PC-9 (cell line): ENCODE data around the gene MIGA1. TPM values are rescaled to one million over a fixed set of nuclear protein-coding genes. Genes with fewer than 3 reads are reported as not detected.

Experiments
- BruUV-seq: library from RNA; stranded (reverse); fragments of 400-500 nt; replicated peaks from 2 replicates; lab custom pipeline; 2021; lab: Mats Ljungman, UMichigan
- CTCF ChIA-PET: fragments of 300-600 bp; sonication (Branson Sonifier 250); formaldehyde crosslinking; loops from one replicate; lab custom pipeline; 2022; ENCODE audit warnings: antibody characterized with exemption; lab: Charles Lee
- POLR2A ChIA-PET: fragments of 300-600 bp; sonication (Branson Sonifier 250); formaldehyde crosslinking; loops from one replicate; lab custom pipeline; 2022; ENCODE audit warnings: antibody characterized with exemption; ENCODE audit not compliant: unreplicated experiment; lab: Charles Lee
- DNase-seq, 2 experiments: peaks; one replicate each; pipeline versions ENCODE4 v3.0.0 to v3.0.0-alpha.2; 2015 to 2022; ENCODE audit warnings: mixed read lengths in 1 of 2
- H2AFZ ChIP-seq: fragments of 200-600 bp; sonication (generic); 2 replicates; pipeline ENCODE4 v1.8.1; 2017; ENCODE audit warnings: antibody characterized with exemption
- H3F3A ChIP-seq: fragments of 200-600 bp; sonication (generic); 2 replicates; pipeline ENCODE4 v1.8.1; 2017; ENCODE audit warnings: antibody characterized with exemption, mild to moderate bottlenecking, low read depth; ENCODE audit not compliant: insufficient read depth
- H3K27ac ChIP-seq: fragments of 200-600 bp; sonication (generic); 2 replicates; pipeline ENCODE4 v1.6.1; 2016; ENCODE audit warnings: mixed run types
- H3K27me3 ChIP-seq: fragments of 200-600 bp; sonication (generic); 2 replicates; pipeline ENCODE4 v1.6.1; 2016; ENCODE audit warnings: low read depth, mixed run types; ENCODE audit not compliant: insufficient read depth
- H3K36me3 ChIP-seq: fragments of 200-600 bp; sonication (generic); 2 replicates; pipeline ENCODE4 v1.6.1; 2016; ENCODE audit warnings: low read depth, mixed run types
- H3K4me1 ChIP-seq: fragments of 200-600 bp; sonication (generic); replicated peaks from 2 replicates; pipeline ENCODE4 v1.6.1; 2016; ENCODE audit warnings: mixed run types; ENCODE audit not compliant: insufficient read depth
- H3K4me2 ChIP-seq: fragments of 200-600 bp; sonication (generic); 2 replicates; pipeline ENCODE4 v1.6.1; 2017; ENCODE audit warnings: mixed run types
- H3K4me3 ChIP-seq: fragments of 200-600 bp; sonication (generic); 2 replicates; pipeline ENCODE4 v1.6.1; 2016; ENCODE audit warnings: mixed run types
- H3K79me2 ChIP-seq: fragments of 200-600 bp; sonication (generic); 2 replicates; pipeline ENCODE4 v1.6.1; 2017; ENCODE audit warnings: low read depth, mixed run types
- H3K9me2 ChIP-seq: fragments of 200-600 bp; sonication (generic); 2 replicates; pipeline ENCODE4 v1.8.1; 2017; ENCODE audit warnings: mild to moderate bottlenecking; ENCODE audit not compliant: insufficient read depth
- H3K9me3 ChIP-seq: fragments of 200-600 bp; sonication (generic); 2 replicates; pipeline ENCODE4 v1.8.1; 2016; ENCODE audit warnings: low read depth; ENCODE audit not compliant: insufficient read depth
- H4K20me1 ChIP-seq: fragments of 200-600 bp; sonication (generic); 2 replicates; pipeline ENCODE4 v1.8.1; 2017; ENCODE audit not compliant: insufficient read depth
- CTCF ChIP-seq: fragments of 200-600 bp; sonication (generic); conservative IDR thresholded peaks from 2 replicates; pipeline ENCODE4 v1.6.1; 2017; ENCODE audit warnings: mixed run types, antibody characterized with exemption, mild to moderate bottlenecking, moderate library complexity
- EZH2 ChIP-seq: fragments of 200-600 bp; sonication (generic); IDR thresholded peaks from 2 replicates; pipeline ENCODE4 v1.8.0; 2017; ENCODE audit warnings: antibody characterized with exemption, low read depth
- intact Hi-C: fragments of 100-400 bp; cut with micrococcal nuclease; formaldehyde crosslinking; loops from one replicate; pipeline ENCODE4 v1.10.0; 2022; ENCODE audit not compliant: unreplicated experiment
- total RNA-seq: library from RNA; stranded (reverse); gene quantifications from 2 replicates; pipeline ENCODE4 v1.2.3, GENCODE V29; 2021

Gene MIGA1
- total RNA-seq, 1 experiment from 2014 or later, result 11.5 TPM

- Histone ChIP-seq H3K4me2 (no peak overlapping the region), H3K4me3 (no peak overlapping the region), H3K9me2 (no peaks in the 10 kb centered on the region), H3F3A (no peaks in the 10 kb centered on the region; the same call in 1 of the 2 replicates), H3K79me2 (no peaks in the 10 kb centered on the region), H3K9me3 (no peaks in the 10 kb centered on the region), H3K4me1 (no peaks in the 10 kb centered on the region), H3K36me3 (no peaks in the 10 kb centered on the region), H2AFZ (no peak overlapping the region), H3K27me3 (no peaks in the 10 kb centered on the region), H4K20me1 (no peaks in the 10 kb centered on the region), H3K27ac (no peak overlapping the region)
- intact Hi-C loops, result no loop called here
- POLR2A ChIA-PET, result interaction anchor here (0.7 kb wide), 1 partner anchor 1119 kb away, joined by 6 read pairs; no protein-coding TSS in a partner anchor
- DNase-seq, result no peak
- TF ChIP-seq EZH2 (no peak), CTCF (no peak)
- no TSS peak for BruUV-seq
- CTCF ChIA-PET, result no interaction called here
These were observed 146.5 kb downstream of the MIGA1 start for GRCh38 chr1:77925956-77926355.

GRCh38 chr1:77926561-77927357 lies 147.3 kb downstream of the MIGA1 start:
- Histone ChIP-seq H2AFZ (no peak overlapping the region), H3K4me2 (no peak overlapping the region), H3K4me1 (no peaks in the 10 kb centered on the region), H3F3A (no peaks in the 10 kb centered on the region; the same call in 1 of the 2 replicates), H3K27ac (no peak overlapping the region), H3K9me2 (no peaks in the 10 kb centered on the region), H3K79me2 (no peaks in the 10 kb centered on the region), H4K20me1 (no peaks in the 10 kb centered on the region), H3K36me3 (no peaks in the 10 kb centered on the region), H3K9me3 (no peaks in the 10 kb centered on the region), H3K4me3 (no peak overlapping the region), H3K27me3 (no peaks in the 10 kb centered on the region)
- POLR2A ChIA-PET, result interaction anchor here (0.7 kb wide), 1 partner anchor 1118 kb away, joined by 6 read pairs; no protein-coding TSS in a partner anchor
- BruUV-seq, result no TSS peak
- CTCF ChIA-PET, result no interaction called here
- TF ChIP-seq CTCF (no peak), EZH2 (no peak)
- intact Hi-C loops, result no loop called here
- DNase-seq, result no peak

- H3F3A ChIP-seq, result no peaks in the 10 kb centered on the region; the same call in 1 of the 2 replicates
- no TSS peak for BruUV-seq
- H3K4me3 ChIP-seq, result no peak overlapping the region
- no peak for DNase-seq
- H3K36me3 ChIP-seq, result no peaks in the 10 kb centered on the region
- H3K9me2 ChIP-seq, result no peaks in the 10 kb centered on the region
- no peak overlapping the region for H3K4me2 ChIP-seq
- intact Hi-C loops, result no loop called here
- ChIA-PET POLR2A (no interaction called here), CTCF (no interaction called here)
- no peak overlapping the region for H3K27ac ChIP-seq
- H3K27me3 ChIP-seq, result no peaks in the 10 kb centered on the region
- no peaks in the 10 kb centered on the region for H3K4me1 ChIP-seq
- TF ChIP-seq EZH2 (no peak), CTCF (no peak)
- no peaks in the 10 kb centered on the region for H3K79me2 ChIP-seq
- H2AFZ ChIP-seq, result no peak overlapping the region
- H4K20me1 ChIP-seq, result no peaks in the 10 kb centered on the region
- H3K9me3 ChIP-seq, result no peaks in the 10 kb centered on the region
These were observed 148.0 kb downstream of the MIGA1 start for GRCh38 chr1:77927414-77927813.

Other genes starting within 250 kb of the MIGA1 start
- gene ZZZ3, start 97.0 kb upstream of the MIGA1 start, total RNA-seq, result 48.4 and 49.8 TPM in 2 replicates
- 54.9 and 59.1 TPM in 2 replicates for gene USP33, start 19.8 kb upstream of the MIGA1 start, total RNA-seq
- 0.92 and 1.2 TPM in 2 replicates for gene NEXN, start 109.0 kb downstream of the MIGA1 start, total RNA-seq
- 101 and 152 TPM in 2 replicates for gene FUBP1, start 199.4 kb downstream of the MIGA1 start, total RNA-seq
- gene DNAJB4, start 225.3 kb downstream of the MIGA1 start, total RNA-seq, result 35.6 and 45.5 TPM in 2 replicates